Measurements from ENCODE around the gene MORC1.

DNA sequence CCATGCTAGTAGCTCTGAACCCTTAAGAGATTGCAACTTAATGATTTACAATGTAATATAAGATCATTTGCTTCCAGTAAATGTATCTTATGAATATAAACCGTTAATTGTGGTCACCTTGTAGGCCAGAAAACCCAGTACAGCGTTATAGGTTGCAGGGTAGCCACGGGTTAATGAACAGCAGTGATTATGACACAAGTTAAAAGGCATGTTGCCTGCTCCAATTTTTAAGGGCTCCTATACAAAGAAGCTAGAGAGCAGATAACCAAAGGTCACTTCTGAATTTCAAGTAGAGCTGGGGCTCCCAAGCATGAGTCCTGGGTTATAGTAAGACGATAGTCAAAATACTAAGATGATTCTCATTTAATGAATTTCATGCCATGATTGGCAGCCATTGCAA, 177.8 kb downstream of the MORC1 start:
- TF ChIP-seq, protein P1, sequence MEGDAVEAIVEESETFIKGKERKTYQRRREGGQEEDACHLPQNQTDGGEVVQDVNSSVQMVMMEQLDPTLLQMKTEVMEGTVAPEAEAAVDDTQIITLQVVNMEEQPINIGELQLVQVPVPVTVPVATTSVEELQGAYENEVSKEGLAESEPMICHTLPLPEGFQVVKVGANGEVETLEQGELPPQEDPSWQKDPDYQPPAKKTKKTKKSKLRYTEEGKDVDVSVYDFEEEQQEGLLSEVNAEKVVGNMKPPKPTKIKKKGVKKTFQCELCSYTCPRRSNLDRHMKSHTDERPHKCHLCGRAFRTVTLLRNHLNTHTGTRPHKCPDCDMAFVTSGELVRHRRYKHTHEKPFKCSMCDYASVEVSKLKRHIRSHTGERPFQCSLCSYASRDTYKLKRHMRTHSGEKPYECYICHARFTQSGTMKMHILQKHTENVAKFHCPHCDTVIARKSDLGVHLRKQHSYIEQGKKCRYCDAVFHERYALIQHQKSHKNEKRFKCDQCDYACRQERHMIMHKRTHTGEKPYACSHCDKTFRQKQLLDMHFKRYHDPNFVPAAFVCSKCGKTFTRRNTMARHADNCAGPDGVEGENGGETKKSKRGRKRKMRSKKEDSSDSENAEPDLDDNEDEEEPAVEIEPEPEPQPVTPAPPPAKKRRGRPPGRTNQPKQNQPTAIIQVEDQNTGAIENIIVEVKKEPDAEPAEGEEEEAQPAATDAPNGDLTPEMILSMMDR (conservative IDR thresholded peaks at IDR 0.05; ENCODE audit: low read length) = no peak
- no peak for TF ChIP-seq EZH2phosphoT487 (IDR thresholded peaks at IDR 0.05; ENCODE audit: borderline replicate concordance)
